Activated effector memory CD4-positive, alpha-beta T cell treated with anti-CD3 and anti-CD28 coated beads, Interleukin-2, amount 50 U/mL, for 16 hours (primary cell): ENCODE results near the gene AQP6.
A peak's percentile ranks its signal among the peaks of the same experiment; 100 is the strongest.

Experiments
- DNase-seq: peaks from one replicate; pipeline ENCODE4 v3.0.0-alpha.2; 2020

AQP6 gene, protein sequence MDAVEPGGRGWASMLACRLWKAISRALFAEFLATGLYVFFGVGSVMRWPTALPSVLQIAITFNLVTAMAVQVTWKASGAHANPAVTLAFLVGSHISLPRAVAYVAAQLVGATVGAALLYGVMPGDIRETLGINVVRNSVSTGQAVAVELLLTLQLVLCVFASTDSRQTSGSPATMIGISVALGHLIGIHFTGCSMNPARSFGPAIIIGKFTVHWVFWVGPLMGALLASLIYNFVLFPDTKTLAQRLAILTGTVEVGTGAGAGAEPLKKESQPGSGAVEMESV

GRCh38 chr12:49972641-49973360 is at the start of gene AQP6:
AQP6 (plus strand) TSS chr12:49972947; CDS start chr12:49973174, 227 bp downstream.
- peak; percentile 48 for DNase-seq

GRCh38 chr12:49923035-49923644 is 49.6 kb upstream of the AQP6 start:
- DNase-seq: peak; percentile 8

GRCh38 chr12:49923880-49924556 is 48.7 kb upstream of the AQP6 start:
- peak; percentile 31 for DNase-seq

GRCh38 chr12:49924628-49925246 is 48.0 kb upstream of the AQP6 start:
- DNase-seq: peak; percentile 19

- peak; percentile 38 for DNase-seq
These were observed 47.1 kb upstream of the AQP6 start for GRCh38 chr12:49925433-49926204.

GRCh38 chr12:49928471-49928870 is 44.3 kb upstream of the AQP6 start:
- DNase-seq: peak; percentile 39

DNA sequence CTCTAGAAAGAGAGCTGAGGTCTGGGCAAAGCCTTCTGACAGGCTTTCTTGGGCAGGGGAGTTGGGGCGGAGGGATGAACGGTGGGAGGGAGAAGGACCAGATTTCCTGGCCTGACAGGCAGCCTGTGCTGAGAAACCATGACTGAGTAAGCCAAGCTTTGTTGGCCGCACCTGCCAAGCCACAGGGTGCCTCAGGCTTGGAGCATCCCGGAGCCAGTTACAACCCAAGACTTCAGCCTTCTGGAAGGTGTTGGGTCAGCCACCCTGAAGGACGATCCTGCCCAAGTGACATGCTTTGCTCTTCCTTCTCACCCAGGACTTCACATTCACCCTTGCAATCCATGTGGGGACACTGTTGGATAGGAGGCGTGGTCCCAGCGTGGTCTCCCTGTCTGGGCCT is 43.2 kb upstream of the AQP6 start:
- DNase-seq: peak; percentile 36

DNA sequence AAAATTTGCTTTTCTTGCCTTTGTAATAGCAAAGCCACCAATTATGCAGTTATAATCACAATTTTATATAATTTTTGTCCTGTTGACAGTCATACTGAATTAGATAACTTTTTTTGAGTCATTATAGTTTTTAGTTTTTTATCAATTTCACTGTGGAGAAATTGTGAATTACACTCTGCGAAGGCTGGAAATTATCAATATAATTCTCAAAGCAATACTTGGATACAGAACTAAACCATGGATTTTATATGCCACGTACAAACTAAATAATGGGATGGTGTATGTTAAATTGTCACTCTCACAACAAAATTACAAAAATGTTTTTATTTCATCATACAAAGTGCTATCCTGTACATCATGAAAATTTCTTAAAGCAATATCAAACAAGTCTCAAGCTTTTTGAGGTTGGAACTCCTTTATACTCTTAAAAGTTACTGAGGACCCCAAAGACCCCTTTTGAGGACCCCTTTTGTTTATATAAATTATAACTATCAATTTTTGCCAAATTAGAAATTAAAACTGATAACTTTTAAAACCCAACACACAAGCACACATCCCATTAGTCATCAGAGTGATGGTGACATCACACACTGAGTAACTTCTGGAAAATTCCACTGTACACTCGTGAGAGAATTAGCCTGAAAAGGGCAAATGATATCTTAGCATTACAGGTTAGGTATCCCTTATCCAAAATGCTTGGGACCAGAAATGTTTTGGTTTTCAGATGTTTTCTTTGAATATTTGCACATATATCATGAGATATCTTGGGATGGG is 42.0 kb upstream of the AQP6 start:
- no peak for DNase-seq

- DNase-seq: peak; percentile 25
These were observed 40.7 kb upstream of the AQP6 start for GRCh38 chr12:49932023-49932422.

DNA sequence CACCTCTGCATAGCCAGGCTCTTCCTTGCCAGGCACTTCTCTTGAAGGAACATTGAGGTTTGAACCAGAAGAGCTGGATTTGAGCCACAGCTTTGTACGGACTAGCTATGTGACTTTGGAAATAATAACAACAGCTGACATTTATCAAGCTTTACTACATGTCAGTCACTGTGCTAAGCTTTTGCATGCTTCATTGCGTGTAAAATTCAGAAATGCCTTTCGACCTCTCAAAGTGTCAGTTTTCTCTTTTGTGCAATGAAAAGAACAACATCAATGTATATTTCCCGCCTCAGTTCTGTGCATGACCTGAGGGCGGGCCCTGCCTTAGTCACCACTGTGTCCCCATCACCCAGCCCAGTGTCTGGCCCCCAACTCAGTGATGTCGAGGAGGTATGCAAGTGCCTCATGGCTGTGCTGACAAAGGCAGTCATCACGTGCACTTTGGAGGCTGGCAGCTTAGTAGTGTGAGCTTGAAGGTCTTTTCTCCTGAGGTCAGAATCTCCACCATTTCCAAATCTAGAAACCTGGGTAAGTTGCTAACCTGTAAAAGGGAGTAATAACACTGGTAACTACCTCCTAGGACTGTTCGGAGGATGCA is 40.1 kb upstream of the AQP6 start:
- peak; percentile 31 for DNase-seq

DNA sequence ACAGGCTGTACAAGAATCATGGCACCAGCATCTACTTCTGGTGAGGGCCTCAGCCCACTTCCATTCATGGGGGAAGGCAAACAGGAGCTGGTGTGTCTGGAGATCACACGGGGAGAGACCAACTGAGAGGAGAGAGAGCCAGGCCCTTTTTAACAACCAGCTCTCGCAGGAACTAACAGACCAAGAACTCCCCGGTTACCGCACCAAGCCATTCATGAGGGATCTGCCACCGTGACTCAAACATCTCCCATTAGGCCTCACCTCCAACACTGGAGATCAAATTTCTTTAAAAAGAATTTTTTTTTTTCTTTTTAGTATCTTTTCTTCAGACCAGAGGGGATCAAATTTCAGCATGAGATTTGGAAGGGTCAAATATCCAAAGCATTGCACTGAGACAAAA is 39.0 kb upstream of the AQP6 start:
- peak; percentile 28 for DNase-seq

DNA sequence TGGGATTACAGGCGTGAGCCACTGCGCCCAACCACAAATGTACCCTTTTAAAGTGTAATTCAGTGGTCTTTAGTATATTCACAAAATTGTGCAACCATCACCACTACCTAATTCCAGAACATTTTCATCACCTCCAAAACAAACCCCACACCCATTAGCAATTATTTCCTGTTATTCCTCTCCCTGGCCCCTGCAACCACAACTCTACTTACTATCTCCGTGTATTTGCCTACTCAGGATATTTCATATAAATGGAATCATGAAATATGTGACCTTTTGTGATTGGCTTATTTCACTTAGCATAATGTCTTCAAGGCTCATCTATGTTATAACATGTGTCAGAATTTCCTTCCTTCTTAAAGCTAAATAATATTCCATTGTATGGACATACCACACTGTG is 38.2 kb upstream of the AQP6 start:
- no peak for DNase-seq

DNA sequence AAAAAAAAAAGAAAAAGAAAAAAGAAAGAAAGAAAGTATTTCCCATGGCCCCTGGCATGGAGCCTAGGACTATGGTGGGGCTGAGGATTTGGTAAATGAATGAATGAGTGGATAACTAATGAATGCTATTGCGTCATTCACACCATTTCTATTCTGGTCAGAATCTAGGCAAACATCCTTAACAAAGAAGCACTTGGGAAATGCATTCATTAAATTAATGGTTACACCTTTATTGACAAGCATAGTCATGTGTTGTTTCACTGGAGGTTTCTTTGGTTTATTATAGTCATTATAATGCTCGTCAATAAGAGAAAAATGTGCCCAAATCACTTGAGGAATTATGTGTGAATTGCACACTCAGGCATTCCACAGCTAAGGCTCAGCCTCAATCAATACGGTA is 35.8 kb upstream of the AQP6 start:
- no peak for DNase-seq

GRCh38 chr12:49937639-49938300 is 35.0 kb upstream of the AQP6 start:
- peak; percentile 31 for DNase-seq

GRCh38 chr12:49939307-49939706 is 33.4 kb upstream of the AQP6 start:
- no peak for DNase-seq

DNA sequence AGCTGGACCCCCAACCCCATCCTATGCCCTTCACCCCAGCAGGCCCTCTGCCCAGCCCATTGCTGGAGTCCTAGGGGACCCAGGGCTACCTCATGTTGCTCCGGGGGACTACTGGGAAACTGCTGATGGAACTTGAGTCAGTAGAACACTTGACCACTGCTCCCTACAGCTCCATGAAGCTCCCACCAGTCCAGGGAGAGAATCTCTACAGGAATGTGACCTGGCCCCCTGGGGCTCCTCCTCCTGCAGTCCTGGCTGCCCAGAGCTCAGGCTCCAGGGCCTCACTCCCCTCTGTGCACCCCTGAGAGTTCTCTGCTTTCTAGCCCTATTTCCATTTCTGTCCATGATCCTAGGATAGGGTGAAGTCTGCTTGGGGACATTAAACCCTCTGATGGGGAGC is 33.0 kb upstream of the AQP6 start:
- DNase-seq: peak; percentile 42

GRCh38 chr12:49941556-49942511 is 30.9 kb upstream of the AQP6 start:
- DNase-seq: peak; percentile 54

DNA sequence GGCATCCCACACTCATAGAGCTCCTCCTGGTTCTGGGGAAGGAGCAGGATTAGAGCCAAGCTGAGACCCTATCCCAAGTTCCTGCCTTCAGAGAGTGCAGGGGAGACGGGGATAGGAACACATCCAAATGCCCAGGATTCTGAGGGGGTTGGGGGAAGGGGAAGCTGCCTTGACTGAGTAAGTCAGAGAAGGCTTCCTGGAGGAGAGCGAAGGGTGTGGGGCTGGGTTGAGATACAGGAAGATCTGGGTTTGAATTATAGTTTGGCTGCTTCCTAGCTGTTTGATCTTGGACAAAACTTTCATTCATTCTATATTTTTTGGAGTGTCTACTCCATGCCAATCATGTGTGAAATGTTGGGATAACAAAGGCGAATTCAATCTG is 30.2 kb upstream of the AQP6 start:
- no peak for DNase-seq

DNA sequence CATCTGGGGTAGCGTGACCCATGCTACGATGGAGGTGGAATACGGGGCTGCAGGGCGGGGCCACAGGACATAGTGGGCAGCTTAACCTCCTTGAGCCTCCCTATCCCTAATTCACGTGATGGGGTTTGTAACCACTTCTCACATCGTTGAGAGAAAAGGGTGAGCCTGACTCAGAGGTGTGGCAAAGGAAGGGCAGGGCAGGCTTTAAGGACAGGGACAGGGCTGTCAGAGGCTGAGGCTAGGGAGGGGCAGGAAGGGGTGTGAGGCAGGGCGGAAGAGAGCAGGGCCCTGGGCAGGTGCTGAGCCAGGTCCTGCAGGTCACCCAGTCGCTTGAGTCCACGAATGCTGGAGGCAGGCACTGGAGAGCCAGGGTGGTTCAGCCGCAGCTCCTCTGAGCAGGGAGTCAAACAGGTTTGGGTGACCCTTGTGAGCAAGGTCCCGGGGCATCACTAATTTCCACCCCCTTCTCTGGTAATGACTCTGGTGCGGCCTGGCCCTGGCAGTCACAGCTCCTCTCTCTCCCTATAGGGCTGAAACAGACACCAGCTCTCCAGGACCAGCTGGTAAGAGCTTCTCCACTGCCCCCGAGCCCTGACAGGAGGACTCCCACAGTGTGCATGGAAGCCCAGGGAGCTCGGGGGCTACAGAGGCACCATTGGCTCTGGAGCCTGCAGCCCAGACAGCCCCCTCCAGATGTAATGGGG is 29.7 kb upstream of the AQP6 start:
- DNase-seq: peak; percentile 70
